ENCODE measurements around the gene SGTA.

Gene SGTA

DNA sequence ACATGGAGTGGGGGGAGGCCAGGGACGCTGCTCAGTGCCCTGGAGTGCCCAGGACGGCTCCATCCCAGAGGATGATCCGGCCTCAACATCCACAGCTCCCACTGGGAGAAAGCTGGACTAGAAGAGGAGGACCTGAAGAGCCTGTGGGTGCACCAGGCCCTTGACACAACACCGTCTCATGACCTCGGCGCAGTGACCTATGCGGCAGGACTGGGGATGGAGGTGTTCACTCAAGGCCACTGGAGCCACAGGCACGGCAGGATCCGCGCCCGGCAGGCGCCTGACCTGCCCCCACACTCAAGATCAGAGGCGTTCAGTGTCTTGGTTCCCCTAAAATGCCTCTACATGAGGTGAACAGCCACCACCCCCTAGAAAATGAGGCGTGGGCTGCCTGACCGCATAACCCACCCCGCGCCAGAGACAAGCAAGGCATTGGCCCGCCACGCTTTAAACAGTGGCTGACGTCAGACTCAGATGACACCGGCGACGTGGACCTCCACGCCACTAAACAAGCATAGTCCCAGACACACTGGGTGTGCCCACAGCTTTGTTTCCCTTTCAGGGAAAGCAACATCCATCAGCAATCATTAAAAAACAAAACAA lies 8.0 kb downstream of the SGTA start:
- Mint-ChIP-seq H3K4me1 (ENCODE audit: low read depth) (peaks cover 18% of the 10 kb centered on the region), H3K9me3 (no peaks in the 10 kb centered on the region), H3K27me3 (ENCODE audit: low read depth) (no peaks in the 10 kb centered on the region), H3K4me3 (peak overlapping the region; percentile 79), H3K27ac (peak overlapping the region; percentile 93), H3K36me3 (ENCODE audit: low read depth) (peaks cover 6% of the 10 kb centered on the region)

DNA sequence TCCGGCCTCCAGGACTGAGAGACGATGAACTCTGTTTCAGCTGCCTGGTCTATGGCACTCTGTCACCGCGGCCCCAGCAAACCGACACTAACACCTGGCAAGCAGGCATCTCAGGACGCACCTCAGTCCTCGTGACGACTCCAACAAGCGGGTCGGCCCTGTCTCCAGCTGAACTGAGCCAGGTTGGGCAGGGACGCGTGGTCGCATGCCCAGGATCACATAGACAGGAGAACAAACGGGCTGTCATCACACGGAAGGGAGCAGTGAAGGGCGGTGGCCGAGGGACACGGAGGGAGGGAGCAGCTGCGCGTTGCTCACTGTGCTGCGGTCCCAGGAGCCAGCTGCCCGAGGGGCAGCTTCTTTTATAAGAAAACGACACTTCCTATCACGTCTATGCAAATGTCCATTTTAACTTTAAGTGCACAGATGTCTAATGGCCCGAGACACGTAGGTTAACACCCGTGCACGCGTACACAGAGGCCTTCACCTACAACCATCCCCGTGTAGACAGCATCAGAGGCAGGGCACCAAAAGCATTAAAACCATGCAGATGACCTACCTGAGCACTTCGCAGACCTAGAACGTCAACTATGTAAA lies 8.9 kb downstream of the SGTA start:
- Mint-ChIP-seq H3K4me1 (ENCODE audit: low read depth) (peaks cover 17% of the 10 kb centered on the region), H3K9me3 (no peaks in the 10 kb centered on the region), H3K27ac (peak overlapping the region; percentile 70), H3K36me3 (ENCODE audit: low read depth) (peaks cover 4% of the 10 kb centered on the region), H3K4me3 (no peak overlapping the region), H3K27me3 (ENCODE audit: low read depth) (no peaks in the 10 kb centered on the region)

DNA sequence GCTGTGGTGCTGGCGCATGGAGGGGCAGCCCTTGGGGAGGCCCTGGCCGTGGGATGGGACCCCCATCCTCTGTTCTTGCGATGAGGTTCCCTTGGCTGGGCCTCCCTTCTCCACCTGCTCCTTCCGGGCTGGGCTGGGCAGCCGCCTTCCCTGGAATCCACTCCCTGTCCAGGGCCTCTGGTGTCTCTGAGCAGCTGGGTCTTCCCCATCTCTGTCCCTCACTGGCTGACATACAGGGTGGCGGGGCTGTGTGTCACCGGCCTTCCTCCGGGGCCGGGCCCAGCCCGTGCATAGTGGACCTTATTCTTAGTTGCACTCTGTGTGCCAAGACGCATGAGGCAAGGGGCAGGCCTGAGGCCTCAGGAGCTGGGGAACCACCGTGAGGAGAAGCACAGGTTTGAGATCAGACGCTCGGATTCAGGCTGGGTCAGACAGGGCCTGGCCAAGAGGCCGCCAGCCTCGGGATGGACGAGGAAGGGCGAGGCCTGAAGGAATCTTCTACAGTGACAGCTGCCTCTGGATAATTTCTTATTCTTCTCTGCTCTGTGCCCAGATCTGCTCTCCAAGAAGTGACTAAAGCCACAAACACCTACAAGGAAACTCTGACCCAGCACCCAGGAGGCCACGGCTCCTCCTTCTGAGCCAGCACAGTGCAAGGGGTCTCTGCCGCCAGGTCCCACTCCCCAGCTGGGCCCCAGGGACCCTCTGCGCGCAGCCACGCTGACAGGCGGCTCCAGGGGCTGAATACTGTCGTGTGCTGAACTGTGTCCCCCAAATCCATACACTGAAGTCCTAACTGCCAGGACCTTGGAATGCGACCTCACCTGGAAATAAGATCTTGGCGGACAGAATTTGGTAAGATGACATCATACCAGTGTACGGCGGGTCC lies 11.0 kb downstream of the SGTA start:
- no peaks in the 10 kb centered on the region for H3K9me3 Mint-ChIP-seq
- H3K27me3 Mint-ChIP-seq (ENCODE audit: low read depth): no peaks in the 10 kb centered on the region
- peaks cover 2% of the 10 kb centered on the region for H3K36me3 Mint-ChIP-seq (ENCODE audit: low read depth)
- peaks cover 17% of the 10 kb centered on the region for H3K4me1 Mint-ChIP-seq (ENCODE audit: low read depth)
- no peak overlapping the region for H3K4me3 Mint-ChIP-seq
- no peak overlapping the region for H3K27ac Mint-ChIP-seq

DNA sequence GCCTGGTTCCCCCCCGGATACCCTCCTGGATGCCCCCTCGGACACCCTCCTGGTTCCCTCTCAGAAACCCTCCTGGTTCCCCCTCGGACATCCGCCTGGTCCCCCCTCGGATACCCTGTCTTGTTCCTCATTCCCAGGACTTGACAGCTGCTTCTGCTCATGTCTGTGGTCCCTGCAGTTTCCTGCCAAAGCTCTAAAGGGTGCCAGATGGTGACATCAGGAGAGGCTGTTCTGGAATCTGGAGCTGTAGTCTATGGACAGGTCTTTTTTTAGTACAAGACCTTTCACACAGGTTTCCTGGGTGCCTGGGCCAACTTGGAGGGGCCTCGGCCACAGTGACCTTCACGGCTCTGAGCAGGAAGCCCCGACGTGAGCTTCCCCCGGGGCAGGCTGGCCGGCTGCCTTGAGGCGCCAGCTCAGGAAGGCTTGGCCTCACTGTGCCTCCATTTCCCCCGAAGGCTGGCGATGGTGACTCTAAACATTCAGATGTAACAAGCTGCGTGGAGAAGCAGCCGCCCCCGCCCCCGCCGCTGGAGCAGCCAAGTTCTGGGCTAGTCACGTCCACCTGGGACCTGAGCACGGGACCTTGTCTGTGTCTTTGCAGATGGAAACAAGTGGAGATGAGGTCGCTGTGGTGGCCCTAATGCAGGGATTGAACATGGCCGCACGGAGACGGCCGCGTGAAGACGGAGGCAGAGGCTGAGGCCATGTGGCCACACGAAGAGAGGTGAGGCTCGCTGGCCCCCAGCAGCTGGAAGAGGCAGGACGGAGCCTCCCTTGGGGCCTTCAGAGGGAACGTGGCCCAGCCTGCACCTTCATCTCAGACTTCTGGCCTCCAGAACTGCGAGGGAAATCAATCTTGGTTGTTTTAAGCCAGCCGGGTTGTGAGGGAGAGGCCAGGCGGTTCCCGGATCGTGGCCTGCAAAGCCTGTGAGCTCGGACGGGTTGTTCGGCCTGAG lies 12.7 kb downstream of the SGTA start:
- Mint-ChIP-seq H3K27me3 (ENCODE audit: low read depth) (no peaks in the 10 kb centered on the region), H3K27ac (no peak overlapping the region), H3K9me3 (no peaks in the 10 kb centered on the region), H3K4me3 (no peak overlapping the region), H3K4me1 (ENCODE audit: low read depth) (peaks cover 6% of the 10 kb centered on the region), H3K36me3 (ENCODE audit: low read depth) (peaks cover 2% of the 10 kb centered on the region)

DNA sequence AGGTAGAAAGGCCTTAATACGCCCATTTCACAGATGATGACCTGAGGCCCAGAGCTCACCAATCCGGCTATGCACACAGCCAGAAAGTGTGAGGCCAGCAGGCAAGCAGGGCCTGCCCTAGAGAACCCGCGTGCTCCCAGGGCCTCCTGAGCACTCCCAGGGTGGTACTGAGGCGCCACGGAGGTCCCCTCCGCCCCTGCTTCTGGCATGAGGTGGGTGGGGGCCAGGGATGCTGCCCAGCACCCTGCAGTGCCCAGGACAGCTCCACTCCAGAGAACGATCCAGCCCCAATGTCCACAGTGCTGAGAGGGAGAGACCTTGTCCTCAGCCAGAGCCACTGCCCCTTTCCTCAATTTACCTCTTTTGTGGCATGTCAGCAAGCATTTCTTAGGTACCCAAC lies 13.9 kb downstream of the SGTA start:
- H3K4me1 Mint-ChIP-seq (ENCODE audit: low read depth): peaks cover 2% of the 10 kb centered on the region
- H3K4me3 Mint-ChIP-seq: no peak overlapping the region
- H3K27ac Mint-ChIP-seq: no peak overlapping the region
- H3K9me3 Mint-ChIP-seq: no peaks in the 10 kb centered on the region
- H3K27me3 Mint-ChIP-seq (ENCODE audit: low read depth): no peaks in the 10 kb centered on the region
- H3K36me3 Mint-ChIP-seq (ENCODE audit: low read depth): peaks cover 4% of the 10 kb centered on the region

DNA sequence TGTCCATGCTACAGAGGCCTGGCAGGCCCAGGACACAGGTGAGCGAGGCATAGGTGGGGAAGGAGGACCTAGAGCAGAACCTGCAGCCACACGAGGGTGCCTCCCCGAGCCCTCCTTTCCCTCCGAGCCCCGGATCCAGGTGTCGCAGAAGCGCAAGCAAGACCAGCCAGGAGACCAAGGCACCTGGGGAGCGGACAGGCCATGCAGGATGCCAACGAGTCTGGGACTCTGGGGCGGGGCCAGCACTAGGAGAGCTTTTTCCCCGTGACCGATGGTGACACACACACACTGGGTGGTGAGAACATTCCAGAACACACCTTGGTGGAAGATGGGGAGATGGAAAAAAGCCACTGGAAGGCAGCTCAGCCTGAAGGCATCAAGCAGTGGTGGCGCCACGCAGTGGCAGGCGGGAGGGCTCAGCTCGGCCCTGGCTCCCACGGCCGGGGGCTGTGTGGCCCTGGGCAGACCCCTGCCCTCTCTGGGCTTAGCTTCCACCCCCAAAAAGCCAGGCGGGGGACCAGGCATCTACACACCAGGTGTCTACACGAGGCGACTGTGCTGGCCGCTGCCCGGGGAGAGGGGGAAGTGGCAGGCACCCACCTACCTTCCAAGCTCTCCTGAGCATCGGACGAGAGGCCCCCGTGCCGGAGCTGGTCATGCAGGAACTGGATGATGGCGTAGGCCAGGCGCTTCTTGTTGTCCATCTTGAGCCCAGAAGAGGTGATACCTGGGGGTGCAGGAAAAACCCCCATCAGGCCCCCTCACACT lies 14.5 kb downstream of the SGTA start:
- peaks cover 4% of the 10 kb centered on the region for H3K36me3 Mint-ChIP-seq (ENCODE audit: low read depth)
- no peak overlapping the region for H3K27ac Mint-ChIP-seq
- no peaks in the 10 kb centered on the region for H3K27me3 Mint-ChIP-seq (ENCODE audit: low read depth)
- H3K4me1 Mint-ChIP-seq (ENCODE audit: low read depth): peaks cover 2% of the 10 kb centered on the region
- no peak overlapping the region for H3K4me3 Mint-ChIP-seq
- no peaks in the 10 kb centered on the region for H3K9me3 Mint-ChIP-seq

DNA sequence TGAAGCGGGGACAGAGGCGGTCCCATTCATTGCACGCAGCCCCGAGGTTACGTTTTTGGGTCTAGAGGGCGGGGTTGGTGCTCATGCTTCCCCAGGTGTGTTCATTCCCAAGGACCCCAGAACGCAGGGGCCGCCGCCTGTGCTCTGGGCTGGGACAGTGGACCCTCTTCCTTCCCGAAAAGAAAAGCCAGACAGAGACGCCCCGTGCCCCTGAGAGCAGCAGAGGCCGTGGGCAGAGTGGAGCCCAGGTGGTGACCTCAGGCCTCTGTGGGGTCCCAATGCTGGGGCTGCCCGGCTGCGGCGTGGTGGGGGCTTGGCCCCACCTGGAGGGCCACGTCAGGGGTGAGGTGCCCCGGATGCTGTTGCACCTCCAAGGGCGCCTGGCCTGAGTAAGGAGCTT lies 15.4 kb downstream of the SGTA start:
- Mint-ChIP-seq H3K27ac (no peak overlapping the region), H3K36me3 (ENCODE audit: low read depth) (peaks cover 4% of the 10 kb centered on the region), H3K4me1 (ENCODE audit: low read depth) (peaks cover 2% of the 10 kb centered on the region), H3K9me3 (no peaks in the 10 kb centered on the region), H3K4me3 (no peak overlapping the region), H3K27me3 (ENCODE audit: low read depth) (no peaks in the 10 kb centered on the region)

DNA sequence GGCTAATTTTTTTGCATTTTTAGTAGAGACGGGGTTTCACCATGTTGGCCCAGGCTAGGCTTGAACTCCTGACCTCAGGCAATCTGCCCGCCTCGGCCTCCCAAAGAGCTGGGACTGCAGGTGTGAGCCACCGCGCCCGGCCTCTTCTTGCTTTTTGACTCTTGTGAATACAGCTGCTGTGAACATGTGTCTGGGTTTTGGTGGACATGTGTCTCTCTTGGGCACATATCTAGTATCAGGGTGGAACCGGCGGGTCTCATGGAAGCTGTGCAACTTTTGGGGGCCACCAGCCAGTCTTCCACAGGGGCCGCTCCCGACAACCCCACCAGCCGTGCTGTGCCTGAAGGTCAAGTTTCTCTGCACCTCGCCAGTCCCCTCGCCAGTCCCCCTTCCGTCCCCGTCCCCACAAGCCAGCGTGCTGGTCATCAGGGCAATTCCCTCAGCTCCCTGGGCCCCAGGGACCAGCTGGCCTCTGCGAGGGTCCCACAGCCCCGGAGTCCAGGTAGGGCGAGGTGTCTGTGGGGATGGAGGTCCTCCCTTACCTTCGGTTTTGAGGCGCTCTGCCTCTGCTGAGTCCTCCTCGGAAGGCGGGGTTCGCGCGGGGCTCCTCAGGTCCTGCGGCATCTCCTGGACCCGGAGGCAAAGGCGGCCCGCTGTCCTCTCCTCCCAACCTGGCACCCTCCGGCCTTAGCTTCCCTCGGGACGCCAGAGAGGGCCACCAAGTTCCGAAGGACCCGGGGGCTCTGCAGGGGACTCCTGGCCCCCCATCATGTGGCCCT lies 16.3 kb downstream of the SGTA start:
- Mint-ChIP-seq H3K4me3 (no peak overlapping the region), H3K4me1 (ENCODE audit: low read depth) (no peaks in the 10 kb centered on the region), H3K27ac (no peak overlapping the region), H3K36me3 (ENCODE audit: low read depth) (peaks cover 4% of the 10 kb centered on the region), H3K9me3 (no peaks in the 10 kb centered on the region), H3K27me3 (ENCODE audit: low read depth) (no peaks in the 10 kb centered on the region)

DNA sequence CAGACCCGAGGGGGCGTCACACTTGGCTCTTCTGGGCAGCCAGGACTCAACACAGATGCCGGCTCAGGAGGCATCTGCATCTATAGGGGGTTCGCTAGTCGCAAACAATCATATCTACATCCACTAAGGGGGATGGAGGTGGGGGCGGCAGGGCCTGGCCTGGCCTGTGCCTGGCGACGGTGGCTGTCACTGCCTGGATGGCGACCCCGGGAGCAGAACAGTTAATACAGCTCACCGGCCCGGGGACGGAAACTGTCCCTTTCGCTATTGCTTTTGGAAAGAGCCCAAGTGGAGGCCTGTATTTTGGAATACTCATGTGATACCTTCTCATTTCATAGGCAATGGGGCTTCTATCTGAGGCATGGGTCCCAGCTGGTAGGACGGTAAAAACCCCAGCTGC lies 17.7 kb downstream of the SGTA start:
- no peaks in the 10 kb centered on the region for H3K9me3 Mint-ChIP-seq
- no peak overlapping the region for H3K4me3 Mint-ChIP-seq
- peaks cover 4% of the 10 kb centered on the region for H3K36me3 Mint-ChIP-seq (ENCODE audit: low read depth)
- no peaks in the 10 kb centered on the region for H3K4me1 Mint-ChIP-seq (ENCODE audit: low read depth)
- H3K27me3 Mint-ChIP-seq (ENCODE audit: low read depth): no peaks in the 10 kb centered on the region
- H3K27ac Mint-ChIP-seq: no peak overlapping the region

DNA sequence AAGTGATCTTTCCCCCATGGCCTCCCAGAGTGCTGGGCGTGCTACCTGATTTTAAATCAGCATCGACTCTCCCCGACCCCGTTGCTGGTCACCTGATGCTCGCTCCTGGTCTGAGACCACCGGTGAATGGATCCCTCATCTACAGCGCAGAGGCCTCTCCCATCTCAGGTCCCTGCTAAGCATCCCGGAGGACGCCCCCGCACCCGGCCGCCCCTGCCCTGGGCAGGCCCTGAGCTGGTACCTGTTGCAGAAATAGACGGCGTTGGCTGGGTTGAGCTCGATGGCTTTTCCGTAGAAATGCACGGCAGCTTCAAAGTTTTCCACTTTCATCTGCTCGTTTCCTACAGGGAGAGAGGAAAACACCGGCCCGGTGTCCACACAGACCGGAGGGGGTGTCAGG lies 18.1 kb downstream of the SGTA start:
- Mint-ChIP-seq H3K4me3 (no peak overlapping the region), H3K27ac (no peak overlapping the region), H3K9me3 (no peaks in the 10 kb centered on the region), H3K4me1 (ENCODE audit: low read depth) (no peaks in the 10 kb centered on the region), H3K36me3 (ENCODE audit: low read depth) (peaks cover 4% of the 10 kb centered on the region), H3K27me3 (ENCODE audit: low read depth) (no peaks in the 10 kb centered on the region)

DNA sequence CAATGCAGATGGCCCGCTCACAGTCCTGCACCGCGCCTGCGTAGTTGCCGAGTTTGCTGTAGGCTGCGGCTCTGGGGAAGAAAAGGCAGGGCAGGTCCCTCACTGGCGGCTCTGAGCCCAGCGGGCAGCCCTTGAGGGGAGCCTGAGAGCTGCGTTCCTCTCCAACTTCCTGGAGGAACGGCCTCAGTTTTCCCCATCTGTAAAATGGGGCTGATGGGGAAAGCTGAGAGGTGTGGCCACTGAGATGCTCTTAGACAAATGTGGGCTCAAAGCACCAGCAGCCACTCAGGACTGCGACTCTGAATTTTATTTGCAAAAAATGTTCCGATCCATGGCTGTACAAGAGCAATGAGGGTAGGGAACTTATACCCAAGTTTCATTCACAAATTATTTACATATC lies 19.4 kb downstream of the SGTA start:
- Mint-ChIP-seq H3K4me1 (ENCODE audit: low read depth) (no peaks in the 10 kb centered on the region), H3K27me3 (ENCODE audit: low read depth) (no peaks in the 10 kb centered on the region), H3K27ac (no peak overlapping the region), H3K36me3 (ENCODE audit: low read depth) (peaks cover 9% of the 10 kb centered on the region), H3K9me3 (no peaks in the 10 kb centered on the region), H3K4me3 (no peak overlapping the region)

DNA sequence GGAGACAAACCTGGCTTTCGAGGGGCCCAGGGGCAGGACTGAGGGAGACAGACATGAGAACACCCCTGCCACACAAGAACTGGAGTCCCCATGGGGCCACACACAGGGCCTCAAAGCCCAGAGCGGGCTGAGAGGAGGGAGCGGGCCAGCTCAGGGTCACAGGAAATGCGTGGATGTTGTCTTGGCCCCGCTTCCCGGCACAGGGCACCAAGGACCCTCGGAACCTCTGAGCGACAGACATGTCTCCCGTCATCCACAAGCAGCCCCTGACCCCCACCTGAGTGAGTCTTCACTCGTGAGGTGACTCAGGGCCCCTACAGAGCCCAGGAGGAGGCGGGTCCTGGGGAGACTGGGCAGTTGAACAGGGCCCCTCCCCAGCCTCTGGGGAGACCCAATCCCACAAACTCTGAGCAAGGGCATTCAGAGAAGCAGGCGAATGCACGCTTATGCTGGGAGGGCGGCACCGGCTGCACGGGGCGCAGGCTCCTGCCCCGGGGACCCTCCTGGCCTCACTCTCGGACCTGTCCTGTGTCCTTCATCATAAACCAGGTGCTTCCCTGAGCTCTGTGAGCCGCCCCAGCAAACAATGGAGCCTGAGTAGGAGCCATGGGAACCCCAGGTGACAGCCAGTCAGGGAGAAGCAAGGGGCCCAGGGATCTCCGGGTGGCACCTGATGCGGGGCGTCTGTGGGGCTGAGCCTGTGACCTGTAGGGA lies 20.1 kb downstream of the SGTA start:
- Mint-ChIP-seq H3K9me3 (no peaks in the 10 kb centered on the region), H3K4me3 (no peak overlapping the region), H3K27me3 (ENCODE audit: low read depth) (no peaks in the 10 kb centered on the region), H3K27ac (no peak overlapping the region), H3K4me1 (ENCODE audit: low read depth) (no peaks in the 10 kb centered on the region), H3K36me3 (ENCODE audit: low read depth) (peaks cover 12% of the 10 kb centered on the region)

Data from T-helper 1 cell treated with Interleukin-12 subunit alpha and Interleukin-12 subunit beta and Interleukin-4 antibody, amounts not matched to agents 30 μg/mL and 1 μg/mL, for 36 hours (primary cell).